ENCODE data around the gene GRWD1. TPM values are rescaled to one million over a fixed set of nuclear protein-coding genes. Genes with fewer than 3 reads are reported as not detected.

GRWD1 gene
- total and polyA plus RNA-seq, 2 of the 13 experiments (the other 11 are each of a cell fraction or from before 2014, with no cell fraction given): 10.8 to 46.6 TPM

DNA sequence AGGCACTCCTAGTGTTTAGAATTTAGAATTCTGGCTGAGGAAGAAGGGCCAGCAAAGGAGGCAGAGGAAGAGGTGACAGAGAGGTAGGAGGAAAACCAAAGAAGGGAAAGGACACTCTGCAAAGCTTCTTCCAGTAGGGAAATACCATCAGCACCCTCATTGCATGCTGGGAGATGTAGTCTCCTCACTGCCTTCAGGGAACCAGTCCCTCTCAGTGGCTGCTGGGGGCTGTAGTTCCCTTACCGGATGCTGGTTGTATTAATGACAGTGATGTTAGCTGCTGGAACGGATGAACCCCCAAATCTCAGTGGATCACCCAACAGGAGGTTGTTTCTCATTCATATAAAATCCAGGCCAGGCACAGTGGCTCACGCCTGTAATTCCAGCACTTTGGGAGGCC is 42.2 kb upstream of the GRWD1 start (continued):
- TF ChIP-seq, protein P1, sequence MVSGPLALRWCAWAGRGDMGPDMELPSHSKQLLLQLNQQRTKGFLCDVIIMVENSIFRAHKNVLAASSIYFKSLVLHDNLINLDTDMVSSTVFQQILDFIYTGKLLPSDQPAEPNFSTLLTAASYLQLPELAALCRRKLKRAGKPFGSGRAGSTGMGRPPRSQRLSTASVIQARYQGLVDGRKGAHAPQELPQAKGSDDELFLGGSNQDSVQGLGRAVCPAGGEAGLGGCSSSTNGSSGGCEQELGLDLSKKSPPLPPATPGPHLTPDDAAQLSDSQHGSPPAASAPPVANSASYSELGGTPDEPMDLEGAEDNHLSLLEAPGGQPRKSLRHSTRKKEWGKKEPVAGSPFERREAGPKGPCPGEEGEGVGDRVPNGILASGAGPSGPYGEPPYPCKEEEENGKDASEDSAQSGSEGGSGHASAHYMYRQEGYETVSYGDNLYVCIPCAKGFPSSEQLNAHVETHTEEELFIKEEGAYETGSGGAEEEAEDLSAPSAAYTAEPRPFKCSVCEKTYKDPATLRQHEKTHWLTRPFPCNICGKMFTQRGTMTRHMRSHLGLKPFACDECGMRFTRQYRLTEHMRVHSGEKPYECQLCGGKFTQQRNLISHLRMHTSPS (CRISPR knock-in tag; IDR thresholded peaks at IDR 0.05; ENCODE audit: low read depth): no peak
- TF ChIP-seq SIN3A (IDR thresholded peaks at IDR 0.05; ENCODE audit: borderline replicate concordance, low read depth, low read length) (no peak), NR3C1 (CRISPR knock-in tag; IDR thresholded peaks at IDR 0.05) (no peak), ZNF138 (CRISPR knock-in tag; IDR thresholded peaks at IDR 0.05; ENCODE audit: low read depth) (no peak), RFXANK (CRISPR knock-in tag; IDR thresholded peaks at IDR 0.05) (no peak), DPF2 (CRISPR knock-in tag; IDR thresholded peaks at IDR 0.05; ENCODE audit: borderline replicate concordance, low read depth) (no peak), ZNF674 (CRISPR knock-in tag; IDR thresholded peaks at IDR 0.05; ENCODE audit: low read depth) (no peak), ZNF251 (CRISPR knock-in tag; IDR thresholded peaks at IDR 0.05) (no peak), U2AF1 (optimal IDR thresholded peaks at IDR 0.05; ENCODE audit: low read depth, low read length) (no peak), ZKSCAN5 (CRISPR knock-in tag; IDR thresholded peaks at IDR 0.05) (no peak), ZNF761 (CRISPR knock-in tag; conservative IDR thresholded peaks at IDR 0.05) (no peak), SATB2 (CRISPR knock-in tag; IDR thresholded peaks at IDR 0.05) (no peak), KDM6A (CRISPR knock-in tag; IDR thresholded peaks at IDR 0.05; ENCODE audit: low read depth) (no peak), FOXK2 (IDR thresholded peaks at IDR 0.05) (no peak), ZNF546 (CRISPR knock-in tag; conservative IDR thresholded peaks at IDR 0.05) (no peak), HNRNPL (IDR thresholded peaks at IDR 0.05; ENCODE audit: low read depth, low read length) (no peak), ZNF230 (CRISPR knock-in tag; IDR thresholded peaks at IDR 0.05) (no peak), ATF1 (CRISPR knock-in tag; IDR thresholded peaks at IDR 0.05) (no peak), KDM1A (CRISPR knock-in tag; IDR thresholded peaks at IDR 0.05) (no peak), ASH2L (IDR thresholded peaks at IDR 0.05; ENCODE audit: insufficient read length, low read depth, low read length) (no peak), ZFYVE20 (CRISPR knock-in tag; IDR thresholded peaks at IDR 0.05; ENCODE audit: borderline replicate concordance, low read depth) (no peak), ZSCAN22 (CRISPR knock-in tag; IDR thresholded peaks at IDR 0.05) (no peak), ZNF768 (CRISPR knock-in tag; IDR thresholded peaks at IDR 0.05) (no peak), ARNTL (CRISPR knock-in tag; IDR thresholded peaks at IDR 0.05) (no peak), PRPF4 (IDR thresholded peaks at IDR 0.05; ENCODE audit: low read depth, low read length, poor library complexity, severe bottlenecking) (no peak), ARNT (IDR thresholded peaks at IDR 0.05) (no peak), ZBTB1 (CRISPR knock-in tag; IDR thresholded peaks at IDR 0.05; ENCODE audit: borderline replicate concordance) (no peak)
- TF ChIP-seq, protein P2, sequence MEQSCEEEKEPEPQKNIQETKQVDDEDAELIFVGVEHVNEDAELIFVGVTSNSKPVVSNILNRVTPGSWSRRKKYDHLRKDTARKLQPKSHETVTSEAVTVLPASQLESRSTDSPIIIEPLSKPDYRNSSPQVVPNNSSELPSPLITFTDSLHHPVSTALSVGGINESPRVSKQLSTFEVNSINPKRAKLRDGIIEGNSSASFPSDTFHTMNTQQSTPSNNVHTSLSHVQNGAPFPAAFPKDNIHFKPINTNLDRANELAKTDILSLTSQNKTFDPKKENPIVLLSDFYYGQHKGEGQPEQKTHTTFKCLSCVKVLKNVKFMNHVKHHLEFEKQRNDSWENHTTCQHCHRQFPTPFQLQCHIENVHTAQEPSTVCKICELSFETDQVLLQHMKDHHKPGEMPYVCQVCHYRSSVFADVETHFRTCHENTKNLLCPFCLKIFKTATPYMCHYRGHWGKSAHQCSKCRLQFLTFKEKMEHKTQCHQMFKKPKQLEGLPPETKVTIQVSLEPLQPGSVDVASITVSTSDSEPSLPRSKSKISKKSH (CRISPR knock-in tag; IDR thresholded peaks at IDR 0.05; ENCODE audit: borderline replicate concordance): no peak
- TF ChIP-seq, protein P3, sequence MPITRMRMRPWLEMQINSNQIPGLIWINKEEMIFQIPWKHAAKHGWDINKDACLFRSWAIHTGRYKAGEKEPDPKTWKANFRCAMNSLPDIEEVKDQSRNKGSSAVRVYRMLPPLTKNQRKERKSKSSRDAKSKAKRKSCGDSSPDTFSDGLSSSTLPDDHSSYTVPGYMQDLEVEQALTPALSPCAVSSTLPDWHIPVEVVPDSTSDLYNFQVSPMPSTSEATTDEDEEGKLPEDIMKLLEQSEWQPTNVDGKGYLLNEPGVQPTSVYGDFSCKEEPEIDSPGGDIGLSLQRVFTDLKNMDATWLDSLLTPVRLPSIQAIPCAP (CRISPR knock-in tag; IDR thresholded peaks at IDR 0.05; ENCODE audit: low read depth): no peak
- TF ChIP-seq, protein P4, sequence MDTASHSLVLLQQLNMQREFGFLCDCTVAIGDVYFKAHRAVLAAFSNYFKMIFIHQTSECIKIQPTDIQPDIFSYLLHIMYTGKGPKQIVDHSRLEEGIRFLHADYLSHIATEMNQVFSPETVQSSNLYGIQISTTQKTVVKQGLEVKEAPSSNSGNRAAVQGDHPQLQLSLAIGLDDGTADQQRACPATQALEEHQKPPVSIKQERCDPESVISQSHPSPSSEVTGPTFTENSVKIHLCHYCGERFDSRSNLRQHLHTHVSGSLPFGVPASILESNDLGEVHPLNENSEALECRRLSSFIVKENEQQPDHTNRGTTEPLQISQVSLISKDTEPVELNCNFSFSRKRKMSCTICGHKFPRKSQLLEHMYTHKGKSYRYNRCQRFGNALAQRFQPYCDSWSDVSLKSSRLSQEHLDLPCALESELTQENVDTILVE (CRISPR knock-in tag; IDR thresholded peaks at IDR 0.05): no peak

All from HepG2 (cell line).